Bone marrow (tissue), 2 donors: ENCODE results near the gene GTPBP3.
"Not testable (repeated sequence)": the region's sequence is repeated elsewhere in the genome, so short reads cannot be mapped to it uniquely, and the experiment has no call there.

Source experiments
- DNase-seq, 2 donors: peaks; one replicate each; lab custom pipeline; 2025; lab: John Stamatoyannopoulos, UW

The GTPBP3 gene

DNA sequence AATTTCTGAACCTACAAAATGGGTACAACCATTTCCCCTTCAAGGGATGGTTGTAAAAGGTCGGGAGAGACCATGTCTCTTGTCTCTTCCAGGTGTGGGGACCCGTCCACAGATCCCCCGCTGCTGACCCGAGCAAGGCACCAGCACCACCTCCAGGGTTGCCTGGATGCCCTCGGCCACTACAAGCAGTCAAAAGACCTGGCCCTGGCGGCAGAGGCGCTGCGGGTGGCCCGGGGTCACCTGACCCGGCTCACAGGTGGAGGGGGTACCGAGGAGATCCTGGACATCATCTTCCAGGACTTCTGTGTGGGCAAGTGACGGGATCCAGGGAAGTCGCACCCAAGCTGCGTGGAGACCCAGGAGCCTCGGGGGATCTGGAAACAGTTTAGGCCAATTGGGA lies 4.0 kb downstream of the GTPBP3 start:
- DNase-seq = no peak

DNA sequence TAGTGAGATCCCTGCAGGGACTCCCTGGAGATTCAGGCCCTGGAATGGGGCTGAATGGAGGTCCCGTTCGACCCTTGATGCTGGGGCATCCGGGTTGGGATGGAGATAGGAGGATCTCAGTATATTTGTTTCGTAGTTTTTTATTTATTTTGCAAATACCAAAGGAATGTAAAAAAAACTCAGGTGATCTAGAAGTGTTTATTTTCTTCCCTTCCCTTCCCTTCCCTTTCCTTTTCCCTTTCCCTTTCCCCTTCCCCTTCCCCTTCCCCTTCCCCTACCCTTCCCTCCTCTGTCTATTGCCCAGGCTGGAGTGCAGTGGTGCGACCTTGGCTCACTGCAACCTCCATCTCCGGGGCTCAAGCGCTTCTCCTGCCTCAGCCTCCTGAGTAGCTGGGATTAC lies 4.5 kb downstream of the GTPBP3 start:
- DNase-seq = no peak

DNA sequence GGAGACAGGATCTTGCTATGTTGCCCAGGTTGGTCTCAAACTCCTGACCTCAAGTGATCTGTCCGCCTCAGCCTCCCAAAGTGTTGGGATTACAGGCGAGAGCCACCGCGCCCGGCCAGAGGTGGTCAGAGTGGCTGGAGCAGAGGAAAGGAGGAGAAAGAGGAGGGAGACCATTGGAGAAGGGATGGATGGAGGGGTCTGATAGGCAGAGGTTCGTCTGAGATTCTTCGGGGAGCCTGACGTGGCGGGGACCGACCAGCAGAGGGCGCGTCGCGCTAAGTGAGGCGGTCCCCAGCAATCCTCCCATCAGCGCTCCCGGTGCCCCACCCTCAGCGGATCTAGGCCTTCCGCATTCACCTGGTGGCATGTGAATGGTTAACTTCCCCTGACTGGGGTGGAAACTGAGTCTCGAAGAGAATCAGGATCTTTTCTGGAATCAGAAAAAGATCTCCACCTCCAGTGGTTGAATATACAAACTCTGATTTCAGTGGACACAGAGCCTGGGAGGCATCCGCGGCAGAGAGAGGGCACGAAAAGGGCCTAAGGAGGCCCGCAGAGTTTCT lies 8.8 kb downstream of the GTPBP3 start:
- peak; percentile 24 to 67 for DNase-seq

DNA sequence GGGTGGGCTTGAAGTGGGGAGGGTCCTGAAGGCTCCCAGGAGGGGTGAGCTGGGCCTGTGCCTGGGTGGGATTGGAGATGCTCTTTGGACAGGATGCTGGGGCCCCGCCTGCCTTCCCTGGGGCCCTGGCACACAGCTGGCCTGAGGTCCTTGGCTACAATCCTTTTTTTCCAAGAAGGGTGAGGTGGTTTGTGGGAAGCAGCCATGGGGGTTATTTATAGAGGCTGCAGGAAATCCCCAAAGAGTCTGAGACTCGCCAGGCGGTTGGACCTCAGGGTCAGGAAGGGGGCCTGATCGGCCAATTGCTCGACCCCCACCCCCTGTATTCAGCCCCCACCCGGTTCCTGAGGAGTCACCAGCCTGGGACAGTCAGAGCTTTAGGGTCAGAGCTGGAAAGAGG lies 10.0 kb downstream of the GTPBP3 start:
- no peak for DNase-seq

DNA sequence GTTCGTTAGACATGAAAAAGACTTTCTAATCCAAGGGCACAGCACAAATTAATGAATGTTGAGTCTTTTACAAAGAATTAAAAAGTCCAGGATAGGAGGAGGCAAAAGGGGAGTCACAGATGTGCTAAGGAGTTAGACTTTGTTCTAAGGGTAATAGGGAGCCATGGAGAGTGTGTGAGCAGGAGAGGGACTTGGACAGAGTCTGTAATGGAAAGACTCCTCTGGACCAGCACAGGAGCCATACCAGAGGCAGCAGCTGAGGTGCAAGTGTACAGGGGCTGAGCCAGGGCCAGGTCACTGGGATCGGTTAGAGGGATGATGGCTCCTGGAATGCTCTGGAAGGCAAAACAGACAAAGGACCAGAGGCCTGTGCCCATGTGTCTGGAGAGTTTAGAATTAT lies 10.5 kb downstream of the GTPBP3 start:
- no peak for DNase-seq

DNA sequence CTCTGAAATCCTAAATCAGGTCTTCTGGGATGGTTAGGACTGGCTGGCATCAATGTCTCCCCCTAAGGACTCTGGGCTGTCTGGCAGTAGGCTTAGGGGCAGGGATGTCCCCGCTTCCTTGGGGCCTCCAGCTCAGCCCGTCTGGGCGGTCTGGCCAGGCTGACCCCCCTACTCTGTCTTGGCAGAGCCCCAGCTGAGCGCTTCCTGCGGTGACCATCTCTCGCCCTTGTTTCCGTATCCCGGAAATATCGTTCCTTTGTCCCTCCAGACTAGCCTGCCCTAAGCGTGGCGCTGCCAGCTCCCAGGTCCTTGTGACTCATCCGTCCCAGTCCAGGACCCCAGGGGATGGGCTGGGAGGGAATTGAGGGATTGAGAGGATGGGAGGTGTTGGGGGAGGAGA lies 11.3 kb downstream of the GTPBP3 start:
- no peak for DNase-seq

DNA sequence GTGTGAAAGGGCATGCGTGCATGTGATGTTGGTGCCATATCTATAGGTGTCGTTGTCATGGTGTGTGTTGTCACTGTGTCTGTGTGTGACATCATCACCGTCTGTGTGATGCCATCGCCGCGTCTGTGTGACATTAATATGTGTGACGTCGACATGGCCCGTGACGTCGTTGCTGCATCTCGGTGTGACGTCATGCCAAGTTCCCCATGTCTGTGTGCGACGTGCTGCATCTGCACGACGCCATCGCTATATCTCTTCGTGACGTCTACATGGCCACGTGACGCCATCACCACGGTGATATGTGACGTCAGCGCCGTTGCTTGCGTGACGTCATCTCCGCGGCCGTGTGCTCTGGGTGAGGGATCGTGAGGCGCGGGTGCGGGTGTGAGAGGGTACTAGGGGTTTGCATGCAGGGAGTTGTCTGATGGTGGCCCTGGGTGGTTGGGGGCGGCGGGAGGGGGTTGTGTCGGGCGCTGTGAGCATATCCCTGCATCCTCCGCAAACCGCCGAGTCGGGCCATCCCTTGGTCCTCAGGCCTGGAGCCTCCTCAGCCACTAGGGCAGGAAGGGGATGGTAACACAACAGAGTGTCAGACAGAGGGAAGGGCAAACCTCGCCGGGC lies 14.6 kb downstream of the GTPBP3 start:
- no peak for DNase-seq

DNA sequence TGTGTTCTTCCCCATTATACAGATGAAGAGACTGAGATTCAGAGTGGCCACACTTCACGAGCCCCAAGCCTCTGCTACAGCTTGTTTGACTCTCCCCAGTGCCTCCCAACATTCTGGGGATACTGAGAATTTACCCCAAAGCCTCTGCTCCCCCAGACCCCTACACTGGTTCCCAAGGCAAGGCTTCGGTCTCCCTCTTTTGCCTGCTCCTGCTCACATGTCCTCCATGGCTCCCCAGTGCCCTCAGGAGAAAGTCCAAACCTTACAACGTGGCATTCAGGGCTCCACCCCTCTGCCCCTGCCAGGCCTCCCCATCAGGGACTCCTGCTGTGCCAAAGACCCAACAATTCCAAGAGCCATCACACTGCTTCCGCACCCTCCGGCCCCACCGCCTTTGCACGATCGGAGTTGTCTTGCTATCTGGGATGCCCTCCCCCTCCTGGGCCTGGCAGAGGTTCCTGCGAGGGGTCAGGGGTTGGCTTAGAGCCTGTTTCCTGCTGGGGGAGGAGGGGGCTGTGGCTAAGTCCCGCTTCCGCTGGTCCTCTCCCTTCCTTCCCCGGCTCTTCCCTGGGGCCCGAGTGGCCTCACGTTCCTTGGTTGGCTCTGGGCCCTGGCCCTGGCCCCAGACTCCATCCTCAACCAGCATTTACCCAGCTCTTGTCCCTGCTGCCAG lies 15.4 kb downstream of the GTPBP3 start:
- DNase-seq = no peak

DNA sequence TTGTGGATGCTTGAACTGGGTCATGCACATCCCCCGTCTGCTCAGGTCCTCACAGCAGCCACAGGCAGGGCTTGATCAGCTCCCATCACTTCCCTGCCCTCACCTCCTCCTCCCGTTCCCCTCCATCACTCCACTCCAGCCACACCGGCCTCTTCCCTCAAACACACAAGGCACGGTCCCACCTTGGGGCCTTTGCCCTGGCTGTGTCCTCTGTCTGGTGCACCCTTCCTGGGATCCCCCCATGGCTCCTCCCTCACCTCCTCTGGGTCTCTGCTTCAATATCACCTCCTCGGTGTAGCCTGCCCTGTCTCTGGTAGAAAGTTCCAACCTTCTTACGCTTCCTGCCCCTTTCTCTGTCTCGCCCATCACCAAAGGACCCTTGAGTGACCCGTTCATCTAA lies 16.0 kb downstream of the GTPBP3 start:
- DNase-seq = no peak

DNA sequence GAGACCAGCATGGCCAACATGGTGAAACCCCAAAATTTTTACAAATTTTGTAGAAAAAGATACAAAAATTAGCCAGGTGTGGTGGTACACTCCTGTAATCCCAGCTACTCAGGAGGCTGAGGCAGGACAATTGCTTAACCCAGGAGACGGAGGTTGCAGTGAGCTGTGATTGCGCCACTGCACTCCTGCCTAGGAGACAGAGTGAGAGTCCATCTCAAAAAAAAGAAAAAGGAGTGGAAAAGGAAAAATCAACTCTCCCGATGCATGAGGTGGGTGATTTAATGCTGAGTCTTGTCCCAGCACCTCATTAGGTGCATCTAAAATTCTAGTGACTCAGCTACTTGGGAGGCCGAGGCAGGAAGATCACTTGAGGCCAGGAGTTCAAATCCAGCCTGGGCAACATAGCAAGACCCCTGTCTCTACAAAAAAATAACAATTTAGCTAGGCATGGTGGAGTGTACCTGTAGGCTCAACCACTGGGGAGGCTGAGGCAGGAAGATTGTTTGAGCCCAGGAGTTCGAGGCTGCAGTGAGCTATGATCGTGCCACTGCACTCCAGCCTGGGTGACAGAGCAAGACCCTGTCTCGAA lies 19.8 kb downstream of the GTPBP3 start:
- DNase-seq = no peak

DNA sequence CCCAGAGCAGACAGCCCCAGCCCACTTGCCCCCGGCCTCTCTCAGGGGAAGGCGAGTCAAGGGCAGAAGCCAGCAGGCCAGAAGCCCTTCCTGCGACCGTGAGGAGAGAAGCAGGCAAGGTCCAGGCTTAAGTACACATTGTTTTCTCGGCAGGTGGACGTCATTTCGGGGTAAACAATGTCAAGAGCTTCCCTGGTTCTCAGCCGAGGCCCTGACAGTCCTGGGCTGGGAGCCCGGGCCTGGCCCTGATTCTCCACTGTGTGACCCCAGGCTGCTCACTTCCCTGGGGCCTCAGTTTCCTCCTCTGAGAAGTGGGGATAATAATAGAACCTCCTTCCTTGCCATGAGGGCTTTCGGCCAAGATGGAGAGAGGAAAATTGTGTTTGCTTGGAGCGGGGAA lies 20.4 kb downstream of the GTPBP3 start:
- no peak for DNase-seq

DNA sequence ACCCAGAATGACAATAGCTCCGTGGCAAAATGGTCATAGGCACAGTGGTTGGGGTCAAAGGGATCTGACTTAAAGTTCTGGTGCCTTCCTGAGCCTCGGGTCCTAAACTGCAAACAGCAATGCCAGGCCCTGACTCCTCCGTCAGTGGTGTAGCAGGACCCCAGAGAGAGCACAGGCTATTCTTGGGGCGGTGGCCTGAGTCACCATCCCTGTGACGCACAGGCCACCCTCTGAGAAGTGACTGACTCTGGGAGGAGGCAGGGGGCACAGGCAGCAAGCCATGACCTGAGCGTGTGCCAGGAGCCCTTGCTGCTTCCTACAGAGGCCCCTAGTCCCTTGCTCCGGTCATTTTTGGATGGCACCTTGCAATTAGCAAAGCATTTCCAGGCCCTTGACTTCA lies 21.0 kb downstream of the GTPBP3 start:
- no peak for DNase-seq

DNA sequence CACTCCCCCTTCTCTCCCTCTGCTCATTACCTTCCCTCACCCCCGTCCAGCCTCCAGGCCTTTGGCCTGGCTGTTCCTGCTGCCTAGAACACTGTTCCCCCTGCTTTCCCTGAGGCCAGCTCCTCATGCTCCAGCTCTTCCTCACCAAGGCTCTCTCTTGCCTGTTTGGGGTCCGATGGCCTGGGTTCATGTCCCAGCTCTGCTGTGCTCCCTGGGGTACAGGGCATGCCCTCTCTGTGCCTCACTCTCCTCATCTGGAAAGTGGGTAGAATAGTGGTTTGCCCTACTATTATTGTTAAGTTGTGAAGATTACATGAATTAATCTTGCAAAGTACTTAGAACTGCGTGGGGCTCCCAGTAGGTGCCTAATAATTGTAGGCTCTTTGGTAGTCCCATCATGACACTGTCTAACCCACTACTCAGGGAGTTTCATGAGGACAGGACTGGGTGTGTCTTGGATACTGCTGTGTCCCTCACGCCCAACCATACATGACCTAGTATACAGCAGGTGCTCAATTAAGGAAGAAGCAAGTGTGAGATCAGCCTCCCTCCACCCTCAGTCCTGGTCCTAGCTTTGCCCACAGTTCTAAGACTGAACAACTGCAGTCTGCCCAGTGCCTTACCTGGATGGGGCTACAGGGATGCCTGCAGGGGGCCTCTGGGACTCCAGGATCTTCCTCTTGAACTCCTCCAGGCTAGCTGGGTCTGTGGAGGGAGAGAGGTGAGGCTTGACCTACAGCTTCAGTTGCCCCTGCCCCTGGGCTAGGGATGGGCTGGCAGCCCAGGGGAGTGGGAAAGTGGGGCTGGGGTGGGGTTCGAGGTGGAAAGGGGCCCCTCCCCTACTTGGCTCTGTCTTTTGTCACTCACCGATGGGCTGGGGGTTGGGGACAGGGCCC lies 22.8 kb downstream of the GTPBP3 start:
- no peak for DNase-seq

DNA sequence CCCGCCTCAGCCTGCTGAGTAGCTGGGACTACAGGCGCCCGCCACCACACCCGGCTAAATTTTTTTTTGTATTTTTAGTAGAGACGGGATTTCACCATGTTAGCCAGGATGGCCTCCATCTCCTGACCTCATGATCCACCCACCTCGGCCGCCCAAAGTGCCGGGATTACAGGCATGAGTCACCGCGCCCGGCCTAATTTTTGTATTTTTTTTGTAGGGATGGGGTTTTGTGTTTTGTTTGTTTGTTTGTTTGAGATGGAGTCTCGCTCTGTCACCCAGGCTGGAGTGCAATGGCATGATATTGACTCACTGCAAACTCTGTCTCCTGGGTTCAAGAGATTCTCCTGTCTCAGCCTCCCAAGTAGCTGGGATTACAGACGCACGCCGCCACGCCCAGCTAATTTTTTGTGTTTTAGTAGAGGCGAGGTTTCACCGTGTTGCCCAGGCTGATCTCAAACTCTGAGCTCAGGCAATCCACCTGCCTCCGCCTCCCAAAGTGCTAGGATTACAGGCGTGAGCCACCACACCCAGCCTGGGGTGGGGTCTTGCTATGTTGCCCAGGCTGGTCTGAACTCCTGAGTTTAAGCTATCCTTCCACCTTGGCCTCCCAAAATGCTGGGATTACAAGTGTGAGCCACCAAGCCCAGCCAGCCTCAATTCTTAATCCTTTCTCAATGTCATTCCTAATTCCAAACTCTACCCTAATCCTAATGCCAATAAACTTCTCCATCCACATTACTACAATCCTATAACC lies 26.7 kb downstream of the GTPBP3 start:
- DNase-seq = not testable (repeated sequence)

DNA sequence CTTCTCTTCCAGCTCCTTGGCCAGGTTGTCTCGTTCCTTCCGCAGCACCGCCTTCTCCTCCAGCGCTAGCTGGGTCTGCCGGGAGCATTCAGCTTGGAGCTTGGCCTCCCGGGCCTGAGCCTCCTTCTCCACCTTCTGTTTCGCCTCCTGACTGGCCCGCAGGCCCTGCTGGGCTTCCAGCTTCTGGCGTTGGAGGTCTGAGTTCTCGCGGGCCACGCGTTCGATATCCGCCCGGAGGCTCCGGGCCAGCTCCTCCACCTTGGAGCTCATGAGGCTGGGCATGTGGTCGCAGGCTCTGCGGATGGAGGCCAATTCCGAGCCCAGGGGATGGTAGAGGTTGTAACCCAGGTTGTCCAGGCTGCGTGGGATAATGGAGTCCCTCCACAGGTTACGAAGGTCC lies 28.0 kb downstream of the GTPBP3 start:
- no peak for DNase-seq

DNA sequence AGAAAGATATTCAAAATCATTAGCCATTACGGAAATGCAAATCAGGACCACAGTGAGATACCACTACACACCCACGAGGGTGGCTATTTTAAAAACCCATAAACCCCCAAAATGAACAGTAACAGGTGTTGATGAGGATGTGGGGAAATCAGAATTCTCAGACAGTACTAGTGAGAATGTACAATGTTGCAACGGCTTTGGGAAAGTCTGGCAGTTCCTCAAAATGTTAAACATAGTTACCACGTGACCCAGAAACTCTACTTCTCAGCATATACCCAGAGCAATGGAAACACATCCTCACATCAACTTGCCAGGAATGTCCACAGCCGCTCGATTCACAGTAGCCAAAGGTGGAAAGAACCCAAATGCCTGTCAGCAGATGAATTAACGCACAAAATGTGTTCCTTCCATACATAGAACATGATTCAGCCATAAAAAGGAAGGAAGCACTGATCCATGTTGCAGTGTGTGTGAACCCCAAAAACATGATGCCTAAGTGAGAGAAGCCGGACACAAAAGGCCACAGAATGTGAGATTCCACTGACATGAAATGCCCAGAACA lies 32.8 kb downstream of the GTPBP3 start:
- DNase-seq = peak; percentile 4 to 30

DNA sequence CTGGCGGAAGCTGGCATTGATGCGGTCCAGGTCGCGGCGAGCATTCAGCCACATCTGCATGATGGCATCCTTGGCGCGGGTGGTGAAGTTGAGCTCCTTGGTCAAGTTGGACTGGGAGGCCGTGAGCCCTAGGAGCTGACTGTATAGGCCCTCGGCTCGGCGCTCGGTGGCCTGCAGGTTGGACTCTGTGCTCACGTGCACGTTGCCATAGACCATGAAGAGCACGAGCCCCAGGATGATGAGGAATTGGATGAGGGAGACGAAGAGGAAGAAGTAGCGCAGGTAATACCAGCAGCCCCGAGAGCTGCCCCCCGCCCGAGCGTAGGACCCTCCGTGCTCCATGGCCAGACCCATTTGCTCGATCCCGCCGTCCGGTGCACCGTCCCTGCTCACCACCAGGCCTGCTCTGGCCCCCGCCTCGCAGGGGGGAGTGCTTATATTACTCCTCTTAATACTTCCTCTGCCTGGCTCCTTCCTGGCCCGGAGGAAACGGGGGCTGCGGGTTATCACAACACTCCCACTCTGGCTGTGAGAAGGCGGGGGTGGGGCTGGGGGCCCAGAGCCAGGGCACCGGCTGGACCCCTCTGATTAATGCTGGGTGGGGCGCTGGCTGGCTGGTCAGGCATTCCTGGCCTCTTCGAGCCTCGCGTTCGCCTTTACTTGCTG lies 39.7 kb downstream of the GTPBP3 start, which contains the start of gene PLVAP:
Gene PLVAP, minus strand, starts transcription at position 408 of the 666 bp plus-strand sequence. Its CDS starts 54 bp downstream, at position 354.
- DNase-seq = no peak

DNA sequence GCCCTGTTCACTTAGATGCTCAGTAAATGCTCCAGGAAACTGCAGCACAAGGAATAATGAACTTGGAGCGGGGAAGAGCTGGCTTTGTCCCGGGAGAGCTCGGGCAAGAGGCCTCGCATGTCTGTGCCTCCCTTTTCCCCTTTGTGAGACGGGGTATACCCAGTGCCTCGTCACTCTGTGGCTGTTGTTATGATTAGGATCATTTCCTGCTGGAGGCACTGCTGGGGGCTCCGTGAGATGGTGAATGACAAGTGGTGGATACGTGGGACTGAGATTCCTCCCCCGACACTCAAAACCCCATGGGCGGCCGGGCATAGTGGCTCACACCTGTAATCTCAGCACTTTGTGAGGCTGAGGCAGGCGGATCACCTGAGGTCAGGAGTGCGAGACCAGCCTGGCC lies 40.9 kb downstream of the GTPBP3 start:
- peak in 1 of 2 donors; percentile 34 for DNase-seq

DNA sequence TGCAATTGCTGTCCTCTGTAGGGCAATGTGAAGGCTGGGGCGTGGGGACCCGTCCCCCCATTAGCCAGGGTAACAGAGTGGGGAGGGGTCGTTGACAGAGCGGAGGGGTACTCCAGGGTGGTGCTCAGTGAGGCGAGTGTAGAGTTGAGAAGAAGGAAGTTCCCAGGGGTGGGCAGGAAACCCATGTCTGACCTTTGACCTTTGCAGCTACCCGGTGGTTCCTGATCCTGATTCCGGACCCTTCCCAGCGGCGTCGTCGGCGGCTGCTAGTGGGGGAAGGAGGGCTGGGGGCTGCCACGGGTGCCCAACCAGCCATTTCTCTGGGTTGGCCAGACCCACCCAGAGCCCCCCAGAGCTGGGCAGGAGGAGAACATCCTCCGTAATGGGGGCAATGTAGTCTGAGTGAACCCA lies 41.9 kb downstream of the GTPBP3 start:
- no peak for DNase-seq

DNA sequence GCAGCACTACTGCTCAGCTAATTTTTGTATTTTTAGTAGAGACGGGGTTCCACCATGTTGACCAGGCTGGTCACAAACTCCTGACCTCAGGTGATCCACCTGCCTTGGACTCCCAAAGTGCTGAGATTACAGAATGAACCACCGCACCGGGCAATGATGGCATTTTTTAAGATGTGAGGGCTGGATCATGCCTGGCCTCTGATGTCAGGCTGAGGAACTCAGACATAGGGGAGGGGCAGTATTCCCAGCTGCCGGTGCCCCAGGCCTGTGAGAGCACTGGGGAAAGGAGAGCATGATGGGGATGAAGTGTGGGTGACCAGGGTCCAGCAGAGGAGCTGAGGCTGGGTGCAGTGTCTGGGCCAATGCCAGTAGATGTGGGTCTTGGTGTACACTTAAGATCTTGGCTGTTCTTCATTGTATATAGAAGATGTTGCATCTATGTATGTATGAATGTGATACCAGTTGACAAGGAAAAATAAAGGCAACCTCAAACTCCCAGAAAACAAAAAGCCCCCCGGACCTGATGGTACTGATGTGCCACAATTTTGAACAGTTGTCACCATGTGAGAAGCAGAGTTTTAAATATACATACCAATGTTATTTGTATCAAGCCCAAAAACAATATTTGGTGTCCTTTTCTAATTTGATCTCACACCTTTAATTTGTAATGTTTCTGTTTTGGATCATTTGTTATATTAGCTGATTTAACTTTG lies 43.2 kb downstream of the GTPBP3 start:
- DNase-seq = no peak
